Upper lobe of left lung (tissue), 6 donors: ENCODE data around the gene CAP2. TPM values are rescaled to one million over a fixed set of nuclear protein-coding genes. Genes with fewer than 3 reads are reported as not detected.

Experiments
- ATAC-seq, 2 donors: fragments of 200-7000 bp; cut with Tn5 transposase; one replicate each; pipeline ENCODE4 v1.9.1; 2022; ENCODE audit warnings: mild to moderate bottlenecking in 2 of 2, moderate library complexity in 2 of 2; ENCODE audit not compliant: low FRiP score in 2 of 2
- DNase-seq, 2 donors: peaks; one replicate each; pipeline ENCODE4 v3.0.0-alpha.2; 2019 to 2020
- H3K27ac ChIP-seq, 4 donors: fragments of 200-600 bp; sonication (generic); one replicate each; pipeline ENCODE4 v1.5.1; 2016 to 2019
- H3K27me3 ChIP-seq, 4 donors: fragments of 200-600 bp; sonication (generic); one replicate each; pipeline ENCODE4 v1.5.1; 2017 to 2019
- H3K36me3 ChIP-seq, 4 donors: fragments of 200-600 bp; sonication (generic); one replicate each; pipeline ENCODE4 v1.5.1; 2016 to 2019
- H3K4me1 ChIP-seq, 4 donors: fragments of 200-600 bp; sonication (generic); one replicate each; pipeline ENCODE4 v1.5.1; 2018 to 2019
- H3K4me3 ChIP-seq, 4 donors: fragments of 200-600 bp; sonication (generic); one replicate each; pipeline ENCODE4 v1.5.1; 2017 to 2019; ENCODE audit warnings: mild to moderate bottlenecking in 2 of 4, moderate library complexity in 1 of 4
- H3K9me3 ChIP-seq, 4 donors: fragments of 200-600 bp; sonication (generic); one replicate each; pipeline ENCODE4 v1.5.1; 2018 to 2019
- EP300 ChIP-seq, 4 donors: sonication (generic); formaldehyde crosslinking; IDR thresholded peaks; one replicate each; pipeline ENCODE4 v1.5.1; 2017; ENCODE audit warnings: antibody characterized with exemption in 4 of 4, control low read depth in 2 of 4
- POLR2A ChIP-seq, 4 donors: fragments of 450-650 bp; IDR thresholded peaks; one replicate each; pipeline ENCODE4 v1.5.1; 2016 to 2017; ENCODE audit warnings: antibody characterized with exemption in 4 of 4, mild to moderate bottlenecking in 2 of 4
- POLR2AphosphoS5 ChIP-seq, 2 donors: sonication (generic); formaldehyde crosslinking; IDR thresholded peaks; one replicate each; pipeline ENCODE4 v1.5.1; 2017; ENCODE audit warnings: antibody characterized with exemption in 2 of 2
- WGBS, 2 donors: methylation state at CpG; one replicate each; pipeline ENCODE4 v1.1.5; 2017 to 2018; 5-methylcytosine and 5-hydroxymethylcytosine counted together
- total RNA-seq, 6 donors: library from RNA; depleted of rRNA in 4 of 6; stranded (reverse); fragments of >200 nt in 4 of 6; gene quantifications; one replicate each; pipeline versions ENCODE4 v1.1.0 to v1.2.1, GENCODE V29; 2016 to 2021
- TF ChIP-seq, protein P1 (sequence below), 6 experiments: fragments of 450-650 bp in 4 of 6; fragments of 200-600 bp in 2 of 6; sonication (generic) in 2 of 6; IDR thresholded peaks; one replicate each; pipeline ENCODE4 v1.5.1; 2016 to 2019; ENCODE audit warnings: antibody characterized with exemption in 6 of 6
- donor health status: DM: no; HTN: no; CAD: no; lungs with moderate emphysema.
- donor health status: DM: no; HTN: yes; CAD: no; lungs with severe emphysema.

The CAP2 gene
- total RNA-seq, 6 donors from 2014 or later: 0.55 to 6.5 (median 4.3) TPM

DNA sequence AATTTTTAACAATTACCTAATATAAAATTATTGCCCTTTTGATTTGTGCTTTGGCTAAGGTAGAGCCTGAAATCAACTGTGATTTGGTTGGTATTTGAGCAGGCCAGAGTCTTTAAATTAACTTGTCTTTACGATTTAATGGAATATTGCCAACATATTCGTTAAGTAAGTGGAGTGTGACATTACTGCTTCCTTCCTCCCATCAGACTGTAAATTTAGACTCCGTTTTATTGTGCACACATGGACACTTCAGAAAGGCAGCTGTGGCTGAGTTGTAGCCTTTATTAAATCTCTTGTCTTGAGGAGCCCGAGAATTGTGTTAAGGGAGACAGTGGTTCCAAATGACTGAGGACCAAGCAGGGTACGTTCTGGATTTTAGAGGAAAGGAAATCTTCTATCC, 57.4 kb downstream of the CAP2 start:
- Histone ChIP-seq H3K4me3 (no peak overlapping the region), H3K36me3 (no peaks in the 10 kb centered on the region), H3K4me1 (no peaks in the 10 kb centered on the region), H3K27ac (no peak overlapping the region), H3K27me3 (no peaks in the 10 kb centered on the region), H3K9me3 (no peaks in the 10 kb centered on the region)
- TF ChIP-seq, protein P1, sequence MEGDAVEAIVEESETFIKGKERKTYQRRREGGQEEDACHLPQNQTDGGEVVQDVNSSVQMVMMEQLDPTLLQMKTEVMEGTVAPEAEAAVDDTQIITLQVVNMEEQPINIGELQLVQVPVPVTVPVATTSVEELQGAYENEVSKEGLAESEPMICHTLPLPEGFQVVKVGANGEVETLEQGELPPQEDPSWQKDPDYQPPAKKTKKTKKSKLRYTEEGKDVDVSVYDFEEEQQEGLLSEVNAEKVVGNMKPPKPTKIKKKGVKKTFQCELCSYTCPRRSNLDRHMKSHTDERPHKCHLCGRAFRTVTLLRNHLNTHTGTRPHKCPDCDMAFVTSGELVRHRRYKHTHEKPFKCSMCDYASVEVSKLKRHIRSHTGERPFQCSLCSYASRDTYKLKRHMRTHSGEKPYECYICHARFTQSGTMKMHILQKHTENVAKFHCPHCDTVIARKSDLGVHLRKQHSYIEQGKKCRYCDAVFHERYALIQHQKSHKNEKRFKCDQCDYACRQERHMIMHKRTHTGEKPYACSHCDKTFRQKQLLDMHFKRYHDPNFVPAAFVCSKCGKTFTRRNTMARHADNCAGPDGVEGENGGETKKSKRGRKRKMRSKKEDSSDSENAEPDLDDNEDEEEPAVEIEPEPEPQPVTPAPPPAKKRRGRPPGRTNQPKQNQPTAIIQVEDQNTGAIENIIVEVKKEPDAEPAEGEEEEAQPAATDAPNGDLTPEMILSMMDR (IDR thresholded peaks at IDR 0.05): no peak
- TF ChIP-seq EP300 (IDR thresholded peaks at IDR 0.05): no peak
- TF ChIP-seq POLR2A (IDR thresholded peaks at IDR 0.05): no peak
- no peak for TF ChIP-seq POLR2AphosphoS5 (IDR thresholded peaks at IDR 0.05)
- 20 to 25% methylated on average over 5 of the region's 5 CpGs for WGBS, 2 donors
- ATAC-seq (no peak), DNase-seq (no peak)

DNA sequence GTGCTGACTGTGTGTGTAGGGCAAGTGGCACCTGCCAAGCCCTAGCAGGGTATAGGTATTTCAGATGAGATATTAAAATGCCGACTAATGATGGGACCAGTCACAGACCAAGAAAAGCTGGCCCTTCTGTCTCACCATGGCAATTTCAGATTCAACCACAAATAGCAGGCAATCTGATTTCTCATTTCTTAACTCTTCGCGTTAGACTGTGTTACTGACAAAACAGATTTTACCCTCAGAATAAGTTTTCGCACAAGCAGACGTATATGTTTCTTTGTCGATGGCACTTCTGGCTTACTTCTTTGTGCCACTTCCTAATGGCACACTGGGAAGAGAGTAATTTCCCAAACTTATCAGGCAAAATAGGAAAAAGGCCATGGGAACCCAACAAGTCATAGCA, 58.7 kb downstream of the CAP2 start:
- DNase-seq (no peak), ATAC-seq (no peak)
- Histone ChIP-seq H3K36me3 (no peaks in the 10 kb centered on the region), H3K27me3 (no peaks in the 10 kb centered on the region), H3K4me3 (no peak overlapping the region), H3K4me1 (no peaks in the 10 kb centered on the region), H3K27ac (no peak overlapping the region), H3K9me3 (no peaks in the 10 kb centered on the region)
- TF ChIP-seq, protein P1 (IDR thresholded peaks at IDR 0.05): no peak
- TF ChIP-seq POLR2A (IDR thresholded peaks at IDR 0.05) (no peak), EP300 (IDR thresholded peaks at IDR 0.05) (no peak), POLR2AphosphoS5 (IDR thresholded peaks at IDR 0.05) (no peak)
- whole genome bisulfite sequencing, 2 donors: 94 to 98% methylated on average over 6 of the region's 6 CpGs

DNA sequence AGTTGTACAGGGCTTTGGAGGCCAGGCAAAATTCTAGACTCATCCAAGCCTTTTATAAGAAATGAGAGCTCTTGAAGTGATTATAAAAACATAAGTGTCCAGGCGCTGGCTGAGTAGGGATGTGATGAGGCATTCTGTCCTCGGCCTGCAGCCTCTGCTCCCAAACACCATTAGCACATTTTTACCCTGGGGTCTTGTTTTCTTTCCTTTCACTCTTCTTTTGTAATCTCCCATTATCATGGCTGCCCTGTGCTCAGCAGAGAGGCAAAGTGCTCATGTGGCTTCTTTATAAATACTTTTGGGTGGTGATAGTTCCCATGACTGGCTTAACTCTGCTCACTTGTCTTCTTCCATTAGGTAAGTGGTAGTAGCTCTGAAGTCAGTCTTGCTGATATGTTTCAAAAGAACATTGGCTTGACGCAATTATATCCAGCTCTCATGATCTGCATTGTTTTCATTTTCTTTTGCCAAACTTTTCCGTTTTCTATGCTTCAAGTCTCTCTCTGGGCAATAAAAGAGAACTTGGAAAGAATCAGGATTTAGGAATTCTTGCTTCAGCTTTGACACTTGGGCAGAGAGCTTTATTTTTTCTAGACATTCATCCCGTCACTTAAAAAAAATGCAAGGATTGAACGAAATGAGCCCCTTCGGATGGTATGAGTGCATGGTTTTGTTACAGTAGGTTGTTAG, 61.1 kb downstream of the CAP2 start:
- Histone ChIP-seq H3K27ac (no peak overlapping the region), H3K4me3 (no peak overlapping the region), H3K27me3 (no peaks in the 10 kb centered on the region), H3K9me3 (no peaks in the 10 kb centered on the region), H3K36me3 (no peaks in the 10 kb centered on the region), H3K4me1 (no peaks in the 10 kb centered on the region)
- TF ChIP-seq POLR2AphosphoS5 (IDR thresholded peaks at IDR 0.05) (no peak), EP300 (IDR thresholded peaks at IDR 0.05) (no peak), POLR2A (IDR thresholded peaks at IDR 0.05) (no peak)
- TF ChIP-seq, protein P1 (IDR thresholded peaks at IDR 0.05): no peak
- WGBS, 2 donors: 83 to 85% methylated on average over 7 of the region's 7 CpGs
- DNase-seq (no peak), ATAC-seq (no peak)

DNA sequence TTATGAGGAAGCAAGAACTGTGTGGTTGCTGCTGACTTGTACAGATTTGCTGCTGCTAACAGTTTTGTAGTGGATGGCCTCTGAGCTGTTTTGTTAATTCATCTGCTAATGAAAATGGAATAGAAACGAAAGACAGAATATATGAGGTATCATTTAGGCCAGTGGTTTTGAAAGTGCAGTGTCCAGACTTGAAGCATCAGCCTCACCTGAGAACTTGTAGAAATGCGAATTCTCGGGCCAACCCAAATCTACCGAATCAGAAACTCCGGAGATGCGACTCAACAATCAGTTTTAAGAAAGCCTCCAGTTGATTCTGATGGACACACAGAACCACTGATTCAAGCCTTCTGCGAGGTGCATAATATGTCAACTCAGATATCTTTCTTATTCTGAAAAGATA, 62.5 kb downstream of the CAP2 start:
- Histone ChIP-seq H3K36me3 (no peaks in the 10 kb centered on the region), H3K27ac (no peak overlapping the region), H3K4me1 (no peaks in the 10 kb centered on the region), H3K4me3 (no peak overlapping the region), H3K9me3 (no peaks in the 10 kb centered on the region), H3K27me3 (no peaks in the 10 kb centered on the region)
- TF ChIP-seq, protein P1 (IDR thresholded peaks at IDR 0.05): no peak
- TF ChIP-seq POLR2A (IDR thresholded peaks at IDR 0.05) (no peak), POLR2AphosphoS5 (IDR thresholded peaks at IDR 0.05) (no peak), EP300 (IDR thresholded peaks at IDR 0.05) (no peak)
- no peak for DNase-seq
- ATAC-seq: no peak
- WGBS, 2 donors: 95 to 96% methylated on average over 7 of the region's 7 CpGs

DNA sequence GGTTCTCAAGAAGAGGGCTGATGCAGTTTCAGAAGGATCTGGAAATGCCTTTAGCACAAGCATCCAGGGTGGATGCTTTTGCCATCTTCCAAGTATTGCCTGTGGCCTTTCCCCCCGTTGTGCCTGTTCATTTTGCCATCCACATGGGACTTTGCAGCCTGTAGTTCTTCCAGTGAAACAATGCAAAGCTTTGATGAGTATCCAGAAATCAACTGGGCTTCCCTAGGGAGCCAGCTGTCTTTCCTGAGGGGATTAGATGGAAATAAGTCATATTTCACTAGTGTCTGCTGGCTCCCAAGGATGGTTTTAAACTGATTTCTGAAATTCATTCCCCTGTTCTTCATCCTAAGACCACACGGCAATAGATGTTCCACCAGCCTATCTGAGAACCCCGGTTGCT, 63.3 kb downstream of the CAP2 start:
- Histone ChIP-seq H3K4me3 (no peak overlapping the region), H3K27ac (no peak overlapping the region), H3K4me1 (no peaks in the 10 kb centered on the region), H3K36me3 (no peaks in the 10 kb centered on the region), H3K9me3 (no peaks in the 10 kb centered on the region), H3K27me3 (no peaks in the 10 kb centered on the region)
- DNase-seq: no peak
- no peak for ATAC-seq
- no peak for TF ChIP-seq POLR2A (IDR thresholded peaks at IDR 0.05)
- no peak for TF ChIP-seq POLR2AphosphoS5 (IDR thresholded peaks at IDR 0.05)
- TF ChIP-seq, protein P1 (IDR thresholded peaks at IDR 0.05): no peak
- no peak for TF ChIP-seq EP300 (IDR thresholded peaks at IDR 0.05)
- 76 to 90% methylated on average over 3 of the region's 3 CpGs for WGBS, 2 donors
